Prostate gland (tissue), 2 donors: ENCODE measurements around the gene MRPS10. TPM values are rescaled to one million over a fixed set of nuclear protein-coding genes. Genes with fewer than 3 reads are reported as not detected.
A peak's percentile ranks its signal among the peaks of the same experiment; 100 is the strongest.
"Not testable (repeated sequence)": the region's sequence is repeated elsewhere in the genome, so short reads cannot be mapped to it uniquely, and the experiment has no call there.

Experiments used
- DNase-seq: peaks from one replicate; pipeline ENCODE4 v3.0.0-alpha.2; 2019; ENCODE audit warnings: low spot score
- H3K27ac ChIP-seq, 2 donors: fragments of 200-600 bp; sonication (generic); 2 replicates each; pipeline ENCODE4 v1.5.1; 2017 to 2019
- H3K27me3 ChIP-seq: fragments of 200-600 bp; sonication (generic); replicated peaks from 2 replicates; pipeline ENCODE4 v1.5.1; 2019; ENCODE audit not compliant: insufficient read depth
- H3K36me3 ChIP-seq, 2 donors: fragments of 200-600 bp; sonication (generic); 1 replicate in 1 of 2; 2 replicates in 1 of 2; pipeline versions ENCODE4 v1.5.1 to v1.8.1; 2017 to 2019
- H3K4me1 ChIP-seq: fragments of 200-600 bp; sonication (generic); replicated peaks from 2 replicates; pipeline ENCODE4 v1.5.1; 2019
- H3K4me3 ChIP-seq, 2 donors: fragments of 200-600 bp; sonication (generic); 2 replicates each; pipeline ENCODE4 v1.5.1; 2017 to 2019
- H3K9me3 ChIP-seq: fragments of 200-600 bp; sonication (generic); 2 replicates; pipeline ENCODE4 v1.5.1; 2017
- CTCF ChIP-seq, 4 experiments: fragments of 200-600 bp in 2 of 4; fragments of 450-650 bp in 2 of 4; sonication (generic) in 2 of 4; IDR thresholded peaks; 1 replicate in 3 of 4; 2 replicates in 1 of 4; pipeline ENCODE4 v1.5.1; 2016 to 2019; ENCODE audit warnings: antibody characterized with exemption in 4 of 4, mild to moderate bottlenecking in 2 of 4, moderate library complexity in 2 of 4
- POLR2A ChIP-seq: fragments of 450-650 bp; IDR thresholded peaks from one replicate; pipeline ENCODE4 v1.6.1; 2016; ENCODE audit warnings: antibody characterized with exemption, mild to moderate bottlenecking
- POLR2AphosphoS5 ChIP-seq: sonication (generic); formaldehyde crosslinking; IDR thresholded peaks from one replicate; pipeline ENCODE4 v1.6.1; 2017; ENCODE audit warnings: antibody characterized with exemption
- WGBS: methylation state at CpG from one replicate; pipeline ENCODE4 v1.1.5; 2018; 5-methylcytosine and 5-hydroxymethylcytosine counted together
- intact Hi-C: fragments of 100-400 bp; cut with DNase I; formaldehyde crosslinking; loops from one replicate; pipeline ENCODE4 v1.14.2; 2022
- total RNA-seq, 2 donors: library from RNA; depleted of rRNA; stranded (reverse); fragments of >200 nt; gene quantifications; one replicate each; pipeline ENCODE4 v1.1.0, GENCODE V29; 2016

Gene MRPS10
- total RNA-seq, 2 donors from 2014 or later: 27.5 to 31.8 TPM

GRCh38 chr6:42171813-42172581 is 45.7 kb downstream of the MRPS10 start:
- no peak overlapping the region for H3K4me3 ChIP-seq
- no peaks in the 10 kb centered on the region for H3K36me3 ChIP-seq
- 86% methylated on average over 7 of the region's 7 CpGs for WGBS

GRCh38 chr6:42169780-42170179 is 47.9 kb downstream of the MRPS10 start:
- H3K27ac ChIP-seq, H3K4me1 ChIP-seq, intact Hi-C loops, H3K9me3 ChIP-seq, DNase-seq, H3K36me3 ChIP-seq, H3K27me3 ChIP-seq, H3K4me3 ChIP-seq: not testable (repeated sequence)
- 61% methylated on average over 2 of the region's 2 CpGs for WGBS

More at GRCh38 chr6:42171813-42172581, 45.7 kb downstream of the MRPS10 start:
- TF ChIP-seq POLR2A (no peak), CTCF (IDR thresholded peaks at IDR 0.05) (no peak)
- Histone ChIP-seq H3K4me1 (no peaks in the 10 kb centered on the region), H3K27me3 (no peaks in the 10 kb centered on the region), H3K9me3 (no peaks in the 10 kb centered on the region), H3K27ac (no peak overlapping the region)
- no peak for DNase-seq
- intact Hi-C loops: no loop called here

- intact Hi-C loops: no loop called here
- Histone ChIP-seq H3K4me3 (no peak overlapping the region), H3K9me3 (no peaks in the 10 kb centered on the region), H3K4me1 (no peaks in the 10 kb centered on the region), H3K36me3 (no peaks in the 10 kb centered on the region), H3K27me3 (no peaks in the 10 kb centered on the region), H3K27ac (no peak overlapping the region)
- TF ChIP-seq CTCF (IDR thresholded peaks at IDR 0.05) (no peak), POLR2AphosphoS5 (no peak), POLR2A (no peak)
- 73% methylated on average over 6 of the region's 6 CpGs for WGBS
- DNase-seq: no peak
Measured at GRCh38 chr6:42168650-42169049, 49.0 kb downstream of the MRPS10 start.

- intact Hi-C loops: loop anchor here (2.0 kb wide), 1 partner anchor 90 kb away; no protein-coding TSS in a partner anchor
- Histone ChIP-seq H3K36me3 (no peaks in the 10 kb centered on the region), H3K4me1 (no peaks in the 10 kb centered on the region), H3K4me3 (no peak overlapping the region), H3K9me3 (no peaks in the 10 kb centered on the region), H3K27me3 (no peaks in the 10 kb centered on the region), H3K27ac (no peak overlapping the region)
- 7% methylated on average over 8 of the region's 8 CpGs for WGBS
- TF ChIP-seq POLR2A: no peak
- TF ChIP-seq POLR2AphosphoS5: peak; percentile 32
- TF ChIP-seq CTCF (IDR thresholded peaks at IDR 0.05): peak; percentile 80 to 98 (median 92)
- DNase-seq: peak; percentile 71
Measured at GRCh38 chr6:42166444-42167141, 51.1 kb downstream of the MRPS10 start.

- intact Hi-C loops: no loop called here
- no peaks in the 10 kb centered on the region for H3K36me3 ChIP-seq
- DNase-seq: no peak
- H3K27me3 ChIP-seq: no peaks in the 10 kb centered on the region
- no peaks in the 10 kb centered on the region for H3K9me3 ChIP-seq
- TF ChIP-seq POLR2A (no peak), POLR2AphosphoS5 (no peak), CTCF (IDR thresholded peaks at IDR 0.05) (no peak)
- no peak overlapping the region for H3K4me3 ChIP-seq
- WGBS: 82% methylated on average over 9 of the region's 9 CpGs
- H3K27ac ChIP-seq: no peak overlapping the region
- H3K4me1 ChIP-seq: no peaks in the 10 kb centered on the region
Measured at GRCh38 chr6:42165016-42165415, 52.6 kb downstream of the MRPS10 start.
